IPS DF 4.7 (cell line): ENCODE results near the gene LEPR.
"Not testable (repeated sequence)": the region's sequence is repeated elsewhere in the genome, so short reads cannot be mapped to it uniquely, and the experiment has no call there.

ENCODE experiments used
- DNase-seq: peaks from one replicate; pipeline ENCODE4 v3.0.0-alpha.2; 2013; ENCODE audit warnings: low spot score; ENCODE audit errors: extremely low read depth

Gene LEPR, protein sequence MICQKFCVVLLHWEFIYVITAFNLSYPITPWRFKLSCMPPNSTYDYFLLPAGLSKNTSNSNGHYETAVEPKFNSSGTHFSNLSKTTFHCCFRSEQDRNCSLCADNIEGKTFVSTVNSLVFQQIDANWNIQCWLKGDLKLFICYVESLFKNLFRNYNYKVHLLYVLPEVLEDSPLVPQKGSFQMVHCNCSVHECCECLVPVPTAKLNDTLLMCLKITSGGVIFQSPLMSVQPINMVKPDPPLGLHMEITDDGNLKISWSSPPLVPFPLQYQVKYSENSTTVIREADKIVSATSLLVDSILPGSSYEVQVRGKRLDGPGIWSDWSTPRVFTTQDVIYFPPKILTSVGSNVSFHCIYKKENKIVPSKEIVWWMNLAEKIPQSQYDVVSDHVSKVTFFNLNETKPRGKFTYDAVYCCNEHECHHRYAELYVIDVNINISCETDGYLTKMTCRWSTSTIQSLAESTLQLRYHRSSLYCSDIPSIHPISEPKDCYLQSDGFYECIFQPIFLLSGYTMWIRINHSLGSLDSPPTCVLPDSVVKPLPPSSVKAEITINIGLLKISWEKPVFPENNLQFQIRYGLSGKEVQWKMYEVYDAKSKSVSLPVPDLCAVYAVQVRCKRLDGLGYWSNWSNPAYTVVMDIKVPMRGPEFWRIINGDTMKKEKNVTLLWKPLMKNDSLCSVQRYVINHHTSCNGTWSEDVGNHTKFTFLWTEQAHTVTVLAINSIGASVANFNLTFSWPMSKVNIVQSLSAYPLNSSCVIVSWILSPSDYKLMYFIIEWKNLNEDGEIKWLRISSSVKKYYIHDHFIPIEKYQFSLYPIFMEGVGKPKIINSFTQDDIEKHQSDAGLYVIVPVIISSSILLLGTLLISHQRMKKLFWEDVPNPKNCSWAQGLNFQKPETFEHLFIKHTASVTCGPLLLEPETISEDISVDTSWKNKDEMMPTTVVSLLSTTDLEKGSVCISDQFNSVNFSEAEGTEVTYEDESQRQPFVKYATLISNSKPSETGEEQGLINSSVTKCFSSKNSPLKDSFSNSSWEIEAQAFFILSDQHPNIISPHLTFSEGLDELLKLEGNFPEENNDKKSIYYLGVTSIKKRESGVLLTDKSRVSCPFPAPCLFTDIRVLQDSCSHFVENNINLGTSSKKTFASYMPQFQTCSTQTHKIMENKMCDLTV

DNA sequence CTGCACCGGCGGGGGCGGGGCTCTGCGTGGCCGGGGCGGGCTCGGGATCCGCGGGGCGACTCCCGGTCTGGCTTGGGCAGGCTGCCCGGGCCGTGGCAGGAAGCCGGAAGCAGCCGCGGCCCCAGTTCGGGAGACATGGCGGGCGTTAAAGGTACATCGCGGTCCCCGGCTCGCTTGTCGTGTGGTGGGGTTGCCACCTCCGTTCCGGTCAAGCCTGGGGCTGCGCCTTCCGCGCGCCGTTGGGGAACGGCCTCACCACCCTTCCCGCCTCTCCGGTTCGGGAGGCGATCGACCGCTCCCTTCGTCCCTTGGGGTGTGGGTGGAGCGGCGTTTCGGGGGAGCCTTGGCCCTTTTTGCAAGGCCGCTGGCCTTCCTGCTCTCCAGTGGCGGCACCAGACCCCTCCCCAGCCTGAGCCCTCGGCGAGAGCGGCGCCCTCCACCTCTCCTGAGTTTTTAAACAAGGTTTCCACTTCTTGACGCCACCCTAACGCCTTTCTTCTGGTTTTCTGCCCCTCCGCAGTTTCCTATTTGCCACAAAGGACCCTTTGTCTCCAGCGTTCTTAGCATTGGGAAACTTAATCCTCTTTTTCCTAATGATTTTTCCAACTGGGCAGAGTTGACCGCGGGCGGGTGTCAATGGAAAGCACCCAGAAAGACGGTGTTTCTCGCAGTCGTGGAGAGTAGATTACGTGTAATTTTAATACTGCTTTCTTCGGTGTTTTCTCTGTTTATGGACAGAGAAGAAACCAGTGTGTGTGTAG is at the start of gene LEPR, which contains the start of gene LEPROT:
Gene LEPR, plus strand, starts transcription at position 79 of the 761 bp plus-strand sequence. CDS start 144,898 bp downstream, outside the sequence.
Gene LEPROT, plus strand, starts transcription at position 79 of the 761 bp plus-strand sequence. Its CDS starts 57 bp downstream, at position 136.
- DNase-seq, result no peak

DNA sequence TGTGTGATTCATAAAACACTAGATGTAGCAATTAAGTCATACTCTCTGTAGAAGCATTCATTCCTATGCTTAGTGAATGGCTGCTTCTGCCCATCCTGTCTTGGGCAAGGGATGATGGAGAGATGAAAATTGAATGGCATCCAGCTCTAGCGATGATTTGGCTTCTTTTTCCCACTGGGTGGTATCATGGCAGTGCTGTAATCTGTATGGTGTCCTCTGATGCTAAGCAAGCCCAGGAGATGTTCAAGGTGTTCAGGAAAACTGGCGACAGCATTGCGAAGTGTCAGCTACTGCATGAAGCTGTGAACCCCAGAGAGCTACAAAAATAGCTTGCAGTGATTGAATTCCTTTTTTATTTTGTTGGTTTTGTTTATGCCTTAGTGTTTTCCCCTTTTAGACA is 48.9 kb upstream of the LEPR start:
- DNase-seq, result no peak

DNA sequence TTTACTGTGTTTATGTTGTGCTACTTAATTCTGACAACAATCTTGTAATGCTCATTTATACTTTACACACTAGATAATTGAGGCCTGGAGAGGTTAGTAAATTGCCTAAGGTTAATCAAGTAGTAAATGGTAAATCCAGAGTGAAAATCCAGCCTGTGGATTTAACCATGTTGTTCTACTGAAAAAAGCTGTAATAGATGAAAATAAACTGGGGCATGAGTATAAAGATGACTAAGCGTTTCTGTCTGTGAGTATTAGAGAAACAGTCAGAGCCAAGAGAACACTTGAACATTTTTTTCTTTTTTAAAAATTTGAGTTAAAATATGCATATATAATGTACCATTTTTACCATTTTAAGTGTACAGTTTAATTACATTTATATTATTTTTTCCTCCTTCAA is 47.9 kb upstream of the LEPR start:
- DNase-seq, result no peak

DNA sequence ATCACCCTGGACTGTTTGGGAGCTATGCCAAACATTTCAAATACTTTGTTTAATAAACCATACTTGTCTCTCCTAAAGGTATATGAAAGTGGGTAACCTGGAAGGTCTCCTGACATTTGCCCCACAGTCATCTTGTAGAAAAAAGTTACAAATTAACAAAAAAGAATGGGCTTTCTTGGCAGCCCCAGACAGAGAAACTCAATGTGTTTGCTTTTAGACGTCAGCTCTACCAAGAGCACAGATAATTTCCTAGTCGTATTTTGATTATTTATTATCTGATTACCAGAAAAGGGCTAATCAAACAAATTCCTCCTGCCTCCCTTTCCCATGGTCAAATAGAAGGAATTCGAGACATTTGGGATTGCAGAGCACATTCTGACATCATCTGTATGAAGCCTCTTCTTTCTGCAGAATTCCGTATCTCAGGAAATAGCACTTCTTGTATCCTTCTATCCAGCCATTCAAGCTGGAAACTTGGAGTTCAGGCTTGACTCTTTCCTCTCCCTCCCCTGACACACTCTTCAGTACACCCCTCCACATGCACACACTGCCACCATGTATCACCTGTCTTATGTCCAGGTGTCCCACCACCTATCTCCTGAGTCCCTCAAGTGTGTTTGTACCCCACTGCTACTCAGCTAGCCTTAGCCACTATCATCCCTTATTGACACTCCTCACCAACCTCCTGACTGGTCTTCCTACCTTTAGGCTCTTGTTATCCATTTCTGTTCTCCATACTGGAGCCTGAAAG is 42.8 kb upstream of the LEPR start:
- no peak for DNase-seq

DNA sequence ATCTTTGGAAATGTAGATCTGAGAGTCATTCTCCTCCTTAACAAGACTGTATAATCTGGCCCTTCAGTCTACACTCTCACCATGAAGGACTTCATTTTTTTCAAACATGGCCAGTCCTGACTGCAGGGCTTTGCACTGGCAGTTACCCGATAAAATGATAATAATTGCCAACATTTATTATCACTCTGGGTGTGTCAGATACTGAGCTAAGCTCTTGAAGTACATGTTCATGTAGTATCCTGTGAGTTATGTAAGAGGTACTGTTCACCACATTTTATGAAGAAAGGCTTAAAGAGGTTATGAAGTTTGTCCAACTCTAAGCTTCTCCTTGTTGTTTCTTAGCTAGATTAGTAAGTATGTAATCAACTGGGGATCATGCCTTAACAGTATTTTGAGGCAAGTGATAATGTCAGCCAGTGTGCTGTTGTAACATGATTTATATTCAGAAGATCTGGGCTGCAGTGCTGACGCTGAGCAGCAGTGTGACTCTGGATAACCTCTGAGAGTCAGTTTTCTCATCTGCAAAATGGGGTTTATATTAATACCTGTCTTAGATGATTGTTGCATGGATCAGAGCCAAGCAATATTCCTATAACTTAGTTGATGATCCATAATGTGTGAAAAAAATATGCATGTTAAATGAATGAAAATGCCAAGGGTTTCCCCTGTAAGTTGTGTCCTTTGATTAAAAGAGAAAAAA is 42.1 kb upstream of the LEPR start:
- DNase-seq, result no peak

DNA sequence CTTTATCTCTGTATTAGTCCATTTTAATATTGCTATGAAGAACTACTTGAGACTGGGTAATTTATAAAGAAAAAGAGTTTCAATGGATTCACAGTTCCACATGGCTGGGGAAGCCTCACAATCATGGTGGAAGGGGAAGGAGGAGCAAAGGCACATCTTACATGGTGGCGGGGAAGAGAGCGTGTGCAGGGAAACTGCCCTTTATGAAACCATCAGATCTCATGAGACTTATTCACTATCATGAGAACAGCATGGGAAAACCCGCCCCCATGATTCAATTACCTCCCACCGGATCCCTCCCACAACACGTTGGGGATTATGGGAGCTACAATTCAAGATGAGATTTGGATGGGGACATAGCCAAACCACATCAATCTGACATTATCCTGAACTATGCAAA is 36.0 kb upstream of the LEPR start:
- DNase-seq, result not testable (repeated sequence)

DNA sequence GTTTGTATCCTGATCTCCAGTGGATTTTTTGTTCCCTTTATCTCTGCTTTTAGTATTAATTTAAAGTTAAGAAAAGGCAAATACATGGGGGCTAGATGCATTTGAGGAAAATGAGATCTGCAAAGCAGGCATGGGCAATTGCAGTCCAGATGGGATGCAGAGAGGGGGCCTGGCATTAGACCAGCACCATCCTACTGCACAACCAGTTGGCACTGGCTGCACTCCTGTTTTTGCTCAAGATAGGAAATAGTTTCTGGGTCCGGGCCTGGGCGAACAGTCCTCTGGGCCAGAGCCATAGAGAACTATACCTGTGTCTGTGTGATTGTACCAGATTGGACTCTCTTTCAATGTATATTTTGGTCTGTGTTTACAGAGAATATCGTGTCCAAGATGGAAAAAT is 34.0 kb upstream of the LEPR start:
- DNase-seq, result no peak

DNA sequence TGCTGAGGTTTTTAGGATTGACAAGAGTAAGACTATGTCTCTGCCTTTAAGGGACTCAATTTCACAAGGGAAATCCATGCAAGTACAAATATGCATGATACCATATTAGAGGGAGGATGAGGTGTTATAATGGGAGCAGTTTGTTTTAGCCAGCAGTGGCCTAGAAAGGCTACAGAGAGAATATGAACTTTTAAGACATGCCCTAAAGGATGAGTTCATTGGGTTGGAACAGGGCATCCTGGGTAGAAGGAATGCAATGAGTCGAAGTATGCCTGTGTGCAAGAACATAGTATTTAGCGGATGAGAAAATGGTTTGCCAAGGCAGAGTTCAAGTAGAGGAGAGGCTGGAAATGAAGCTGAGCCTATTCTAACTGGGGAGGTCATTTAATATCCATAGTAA is 32.6 kb upstream of the LEPR start:
- no peak for DNase-seq

DNA sequence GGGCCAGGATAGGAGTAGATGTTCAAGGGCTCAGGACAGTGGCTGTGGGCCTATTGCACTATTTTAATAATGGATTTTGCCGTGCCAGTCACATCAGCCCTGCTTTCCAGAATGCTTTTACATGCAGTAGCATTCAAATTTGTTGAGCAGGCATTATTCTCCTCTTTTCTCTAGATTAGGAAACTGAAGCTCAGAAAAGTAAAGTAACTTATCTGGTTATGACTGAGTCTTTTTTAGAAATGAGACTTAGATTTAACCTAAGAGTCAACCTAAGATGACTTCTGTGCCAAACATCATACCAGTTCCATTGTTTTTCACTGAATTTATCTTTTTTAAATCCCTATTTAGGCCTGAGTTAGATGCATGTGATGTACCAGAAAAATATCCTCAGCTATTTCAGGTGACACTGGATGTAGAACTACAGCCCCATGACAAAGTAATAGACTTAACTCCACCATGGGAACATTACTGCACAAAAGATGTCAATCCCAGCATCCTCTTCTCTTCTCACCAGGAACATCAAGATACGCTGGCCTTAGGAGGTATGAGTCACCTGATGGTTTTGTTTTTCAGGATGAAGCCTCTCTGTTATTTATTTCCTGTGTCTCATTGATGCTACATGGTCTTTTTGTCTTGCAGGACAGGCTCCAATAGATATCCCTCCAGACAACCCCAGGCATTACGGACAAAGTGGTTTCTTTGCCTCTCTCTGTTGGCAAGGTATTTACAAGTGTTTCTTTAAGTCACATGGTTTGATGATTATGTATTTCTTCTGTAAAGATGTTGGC is 31.4 kb upstream of the LEPR start:
- DNase-seq, result no peak

DNA sequence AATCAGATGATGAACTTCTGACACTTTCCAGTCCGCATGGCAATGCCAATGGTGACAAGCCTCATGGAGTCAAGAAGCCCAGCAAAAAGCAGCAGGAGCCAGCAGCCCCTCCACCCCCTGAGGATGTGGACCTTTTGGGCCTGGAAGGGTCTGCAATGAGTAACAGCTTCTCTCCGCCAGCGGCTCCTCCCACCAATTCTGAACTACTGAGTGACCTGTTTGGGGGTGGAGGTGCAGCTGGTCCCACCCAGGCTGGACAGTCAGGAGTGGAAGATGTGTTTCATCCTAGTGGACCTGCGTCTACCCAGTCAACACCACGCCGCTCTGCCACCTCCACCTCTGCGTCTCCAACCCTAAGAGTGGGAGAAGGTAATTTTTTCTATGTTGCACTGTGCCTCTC is 28.0 kb upstream of the LEPR start:
- DNase-seq, result no peak

DNA sequence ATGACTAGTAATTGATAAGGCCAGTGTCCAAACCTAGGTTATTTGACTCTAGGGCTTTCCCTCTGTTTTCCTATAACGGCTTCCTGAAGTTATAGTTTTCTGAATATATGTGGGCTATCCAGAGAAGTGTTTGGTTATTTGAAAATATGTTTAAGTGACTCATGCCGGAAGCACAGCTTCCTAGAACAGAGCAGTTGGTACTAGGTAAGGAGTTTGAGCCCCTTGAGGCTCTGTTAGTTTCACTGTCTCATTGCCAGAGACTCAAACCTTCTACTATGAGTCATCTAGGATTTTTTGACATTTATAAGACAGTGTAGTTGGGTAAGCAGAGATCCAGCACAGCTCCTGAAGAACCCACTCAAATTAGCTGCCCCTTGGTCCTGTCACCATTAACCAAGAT is 27.1 kb upstream of the LEPR start:
- DNase-seq, result no peak

DNA sequence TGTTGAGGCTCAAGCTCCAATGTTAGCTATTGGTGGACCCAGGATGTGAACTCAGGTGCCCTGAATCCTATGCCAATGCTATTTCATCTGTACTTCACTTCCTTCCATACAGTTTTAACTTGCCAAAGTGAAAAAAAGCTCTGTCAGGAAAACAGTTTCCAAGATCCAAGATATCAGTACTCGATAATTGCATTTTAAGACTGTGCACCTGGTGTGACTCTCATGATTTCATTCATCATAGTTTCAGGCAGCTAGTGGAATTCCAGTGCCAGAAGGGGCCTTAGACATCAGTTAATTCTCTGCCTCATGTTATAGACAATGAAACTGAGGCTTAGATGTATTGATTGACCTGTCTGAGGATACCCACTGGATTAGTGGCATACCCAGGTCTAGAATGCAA is 26.5 kb upstream of the LEPR start:
- DNase-seq, result no peak

DNA sequence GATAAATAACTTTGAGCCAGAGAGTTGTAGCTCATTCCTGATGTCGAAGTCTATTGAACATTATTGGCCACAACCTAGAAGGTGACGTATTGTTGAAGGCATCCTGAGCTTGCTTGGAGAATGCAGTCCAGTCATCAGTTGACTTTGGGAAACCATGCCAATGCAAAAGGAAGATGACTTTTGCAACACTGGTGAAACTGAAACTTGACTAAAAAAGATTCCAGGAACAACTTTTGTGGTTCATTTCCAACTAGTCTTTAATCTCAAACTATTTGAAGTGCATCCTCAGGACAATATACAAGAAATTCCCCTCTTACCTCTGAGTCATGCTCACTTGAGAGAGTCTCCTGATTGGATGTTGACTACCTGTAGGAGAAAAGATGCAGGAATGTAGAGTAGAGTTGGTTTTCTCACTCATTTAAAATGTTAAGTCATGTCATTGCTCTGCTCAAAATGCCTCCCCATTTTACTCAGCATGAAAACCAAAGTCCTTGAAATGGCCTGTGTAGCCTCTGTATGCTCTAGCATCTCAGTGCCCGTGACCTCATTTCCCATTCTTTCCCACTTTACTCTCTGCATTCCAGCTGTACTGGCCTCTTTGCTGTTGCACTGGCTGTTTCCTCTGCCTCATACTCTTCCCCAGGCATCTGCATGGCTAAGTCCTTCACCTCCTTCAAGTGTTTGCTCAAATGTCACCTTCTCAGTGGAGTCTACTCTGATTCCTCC is 24.4 kb upstream of the LEPR start:
- DNase-seq, result no peak

DNA sequence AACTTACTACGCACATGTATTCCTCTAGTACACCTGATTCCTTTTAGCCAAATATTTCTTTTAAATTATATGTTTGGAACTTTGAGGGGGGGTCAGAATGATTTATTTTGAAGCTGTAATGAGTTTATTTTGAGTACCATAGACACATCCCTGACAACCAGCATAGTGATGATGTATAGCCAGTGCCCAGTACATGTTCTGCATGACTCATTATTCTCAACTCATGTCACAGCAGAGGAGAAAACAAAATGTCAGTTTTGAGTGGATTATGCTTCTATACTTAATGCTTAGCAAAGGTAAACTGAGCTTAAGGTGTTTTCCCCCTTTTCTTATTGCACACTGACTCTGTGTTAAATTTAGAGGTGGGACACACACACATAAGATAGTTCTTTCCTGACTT is 22.4 kb upstream of the LEPR start:
- DNase-seq, result no peak

DNA sequence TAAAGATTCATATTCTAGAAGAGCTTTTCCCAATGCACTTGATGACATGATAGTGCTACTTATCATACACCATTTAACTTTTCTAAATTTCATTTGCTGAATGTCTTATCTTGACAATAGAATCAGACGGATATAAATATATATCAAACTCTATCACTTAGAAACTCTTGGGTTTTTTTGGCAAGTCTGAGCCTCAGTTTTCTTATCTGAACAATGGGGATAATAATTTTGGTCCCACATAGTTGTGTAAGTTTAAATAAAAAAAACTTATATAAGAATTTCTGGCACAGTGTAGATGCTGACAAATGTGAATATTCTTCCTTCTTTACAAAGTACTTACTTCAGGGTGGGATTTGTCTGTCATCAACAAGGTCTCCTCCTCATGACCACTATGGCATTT is 21.5 kb upstream of the LEPR start:
- DNase-seq, result no peak

DNA sequence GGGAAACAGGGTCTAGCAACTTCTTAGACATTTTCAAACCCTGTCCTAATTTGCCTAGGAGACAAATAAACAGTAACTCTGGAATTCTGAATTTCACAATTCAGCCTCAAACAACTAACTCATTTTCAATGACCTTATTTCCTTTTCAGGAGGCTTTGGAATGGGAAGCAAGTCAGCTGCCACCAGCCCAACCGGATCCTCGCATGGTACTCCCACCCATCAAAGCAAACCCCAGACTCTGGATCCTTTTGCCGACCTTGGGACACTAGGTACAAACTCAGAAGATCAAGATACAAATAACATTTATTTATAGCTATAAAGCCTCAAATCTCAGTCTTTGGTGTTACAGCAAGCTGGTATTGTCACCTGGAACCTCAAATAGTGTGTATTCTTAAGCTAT is 18.9 kb upstream of the LEPR start:
- no peak for DNase-seq

DNA sequence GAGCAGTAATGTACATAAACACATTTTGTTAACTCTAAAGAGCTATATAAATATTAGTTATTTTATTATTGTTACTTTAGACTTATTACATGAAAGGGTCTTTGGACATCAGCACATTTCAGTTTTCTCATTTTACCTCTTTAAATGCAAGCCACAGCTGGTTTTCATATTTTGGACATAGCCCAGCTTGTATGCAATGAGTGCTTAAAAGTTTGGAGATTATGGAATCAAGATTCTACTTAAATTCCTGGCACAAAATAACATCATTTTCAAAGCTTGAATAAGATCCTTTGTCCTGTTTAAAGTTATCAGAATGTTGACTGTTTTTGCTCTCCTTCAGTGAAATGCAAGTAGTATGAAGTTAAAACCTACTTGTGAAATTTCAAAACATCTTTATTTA is 15.5 kb upstream of the LEPR start:
- DNase-seq, result no peak

DNA sequence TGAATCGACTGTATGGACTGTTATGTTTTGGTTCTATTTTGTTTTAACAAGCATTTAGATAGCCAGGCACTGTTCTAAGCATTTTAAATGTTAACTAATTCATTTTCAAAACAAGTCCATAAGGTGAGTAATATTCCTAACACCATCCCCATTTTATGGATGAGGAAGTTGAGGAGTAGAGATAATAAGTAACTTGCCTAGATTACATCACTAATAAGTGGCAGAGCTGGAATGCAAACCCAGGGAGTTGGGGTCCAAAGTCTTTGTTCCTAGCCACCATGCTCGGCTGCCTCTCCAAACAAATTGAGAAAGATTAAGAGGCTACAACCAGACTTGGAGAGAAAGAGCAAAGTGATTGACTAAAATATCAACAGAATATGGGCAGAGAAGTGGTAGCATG is 12.6 kb upstream of the LEPR start:
- no peak for DNase-seq
